GM12878 (cell line): ENCODE measurements around the gene LENG1. TPM values are rescaled to one million over a fixed set of nuclear protein-coding genes. Genes with fewer than 3 reads are reported as not detected.

ENCODE experiments used
- ATAC-seq: fragments of 200-7000 bp; cut with Tn5 transposase; 3 replicates; pipeline ENCODE4 v1.9.1; 2020; ENCODE audit warnings: mild to moderate bottlenecking, moderate library complexity
- BruUV-seq: library from RNA; stranded (reverse); fragments of 400-500 nt; replicated peaks from 2 replicates; lab custom pipeline; 2021; lab: Mats Ljungman, UMichigan
- CTCF ChIA-PET: fragments of 300-600 bp; sonication (Branson Sonifier 250); formaldehyde crosslinking; extraction: SDS; loops from one replicate; lab custom pipeline; 2021; ENCODE audit warnings: inconsistent platforms; lab: Yijun Ruan, JAX
- POLR2A ChIA-PET: fragments of 350-600 bp; formaldehyde crosslinking; extraction: SDS; loops from one replicate; lab custom pipeline; 2021; ENCODE audit warnings: inconsistent platforms; lab: Charles Lee
- RAD21 ChIA-PET: fragments of 300-600 bp; sonication (Branson Sonifier 250); formaldehyde crosslinking; loops from one replicate; lab custom pipeline; 2023; ENCODE audit warnings: antibody characterized with exemption; ENCODE audit not compliant: unreplicated experiment; lab: Charles Lee
- SMC1A ChIA-PET: fragments of 300-600 bp; sonication (Branson Sonifier 250); formaldehyde crosslinking; loops from one replicate; lab custom pipeline; 2023; ENCODE audit not compliant: unreplicated experiment, uncharacterized antibody; lab: Charles Lee
- DNase-seq: peaks from one replicate; pipeline ENCODE4 v3.0.0-alpha.2; 2011; ENCODE audit warnings: low read depth, low spot score
- FAIRE-seq: peaks from 3 replicates; lab custom pipeline; 2011; peaks lifted over from hg19 to GRCh38; lab: Jason Lieb, UNC
- H2AFZ ChIP-seq: 2 replicates; pipeline ENCODE4 v1.6.0; 2011; ENCODE audit warnings: low read depth, low read length, control low read depth; ENCODE audit not compliant: control insufficient read depth
- H3K27ac ChIP-seq: 2 replicates; pipeline ENCODE4 v1.5.1; 2011; ENCODE audit warnings: control low read depth; ENCODE audit not compliant: control insufficient read depth, insufficient read depth
- H3K27me3 ChIP-seq, 2 experiments: replicated peaks in 1 of 2; 2 replicates each; pipeline versions ENCODE4 v1.6.0 to v1.6.1; 2011; ENCODE audit warnings: low read length in 1 of 2; ENCODE audit not compliant: control insufficient read depth in 2 of 2, insufficient read depth in 2 of 2
- H3K36me3 ChIP-seq, 2 experiments: 2 replicates each; pipeline ENCODE4 v1.5.1; 2011; ENCODE audit warnings: low read length in 1 of 2; ENCODE audit not compliant: control insufficient read depth in 2 of 2, insufficient read depth in 2 of 2
- H3K4me1 ChIP-seq: 2 replicates; pipeline ENCODE4 v1.6.1; 2011; ENCODE audit warnings: mild to moderate bottlenecking, low read length, moderate library complexity, mixed read lengths; ENCODE audit not compliant: control insufficient read depth, insufficient read depth
- H3K4me2 ChIP-seq: 2 replicates; pipeline ENCODE4 v1.6.0; 2011; ENCODE audit warnings: control low read depth; ENCODE audit not compliant: control insufficient read depth, insufficient read depth
- H3K4me3 ChIP-seq: fragments of 200-600 bp; sonication (generic); 2 replicates; pipeline ENCODE4 v1.5.1; 2016
- H3K79me2 ChIP-seq: 2 replicates; pipeline ENCODE4 v1.6.0; 2011; ENCODE audit warnings: low read length; ENCODE audit not compliant: control insufficient read depth, insufficient read depth
- H3K9ac ChIP-seq: 2 replicates; pipeline ENCODE4 v1.8.0; 2011; ENCODE audit warnings: low read length, control low read depth, mixed read lengths; ENCODE audit not compliant: control insufficient read depth, insufficient read depth
- H3K9me3 ChIP-seq: replicated peaks from 3 replicates; pipeline ENCODE4 v1.5.1; 2011; ENCODE audit warnings: mild to moderate bottlenecking, low read length; ENCODE audit not compliant: control insufficient read depth, insufficient read depth
- H4K20me1 ChIP-seq: 2 replicates; pipeline ENCODE4 v1.6.0; 2011; ENCODE audit not compliant: control insufficient read depth, insufficient read depth
- BACH1 ChIP-seq: fragments of 450-650 bp; IDR thresholded peaks from 2 replicates; pipeline ENCODE4 v1.6.1; 2017; ENCODE audit warnings: mild to moderate bottlenecking, borderline replicate concordance
- BHLHE40 ChIP-seq, 2 experiments: fragments of 450-650 bp in 1 of 2; IDR thresholded peaks; 2 replicates each; pipeline ENCODE4 v1.6.1; 2011 to 2017; ENCODE audit warnings: low read depth in 2 of 2, borderline replicate concordance in 1 of 2, improper control_type of control experiment in 1 of 2, low read length in 1 of 2, mild to moderate bottlenecking in 1 of 2
- CBX3 ChIP-seq: fragments of 200-600 bp; sonication (generic); IDR thresholded peaks from 2 replicates; pipeline ENCODE4 v1.6.1; 2016; ENCODE audit warnings: low read depth, borderline replicate concordance
- CREB1 ChIP-seq: IDR thresholded peaks from 2 replicates; pipeline ENCODE4 v1.6.1; 2012; ENCODE audit warnings: low read depth, mild to moderate bottlenecking, inconsistent platforms
- FOS ChIP-seq: IDR thresholded peaks from 3 replicates; pipeline ENCODE4 v1.6.1; 2011; ENCODE audit warnings: borderline replicate concordance; ENCODE audit not compliant: insufficient read length; ENCODE audit errors: extremely low read depth
- IRF4 ChIP-seq: IDR thresholded peaks from 2 replicates; pipeline ENCODE4 v1.6.1; 2011; ENCODE audit warnings: low read depth, low read length
- JUND ChIP-seq: IDR thresholded peaks from 2 replicates; pipeline ENCODE4 v1.6.1; 2012; ENCODE audit warnings: low read depth, mild to moderate bottlenecking, low read length, improper control_type of control experiment, moderate library complexity
- KAT2A ChIP-seq: conservative IDR thresholded peaks from 2 replicates; pipeline ENCODE4 v1.6.1; 2011; ENCODE audit warnings: low read depth, low read length; ENCODE audit not compliant: control insufficient read depth
- MXI1 ChIP-seq: fragments of 150-350 bp; IDR thresholded peaks from 2 replicates; pipeline ENCODE4 v1.6.1; 2011; ENCODE audit warnings: low read depth, mild to moderate bottlenecking, inconsistent platforms, low read length, improper control_type of control experiment
- MYC ChIP-seq: IDR thresholded peaks from 2 replicates; pipeline ENCODE4 v1.6.1; 2011; ENCODE audit warnings: mild to moderate bottlenecking, low read length, moderate library complexity, inconsistent platforms; ENCODE audit not compliant: insufficient read depth, insufficient replicate concordance, insufficient read length, severe bottlenecking
- POLR2AphosphoS2 ChIP-seq: IDR thresholded peaks from 2 replicates; pipeline ENCODE4 v1.6.1; 2011; ENCODE audit warnings: low read depth, mild to moderate bottlenecking, low read length, improper control_type of control experiment, moderate library complexity
- POU2F2 ChIP-seq: IDR thresholded peaks from 3 replicates; pipeline ENCODE4 v1.6.1; 2011; ENCODE audit warnings: low read depth, mild to moderate bottlenecking, low read length, borderline replicate concordance
- RELA ChIP-seq: fragments of 450-650 bp; IDR thresholded peaks from 2 replicates; pipeline ENCODE4 v1.8.0; 2014; ENCODE audit warnings: borderline replicate concordance; ENCODE audit not compliant: partially characterized antibody
- SIN3A ChIP-seq: IDR thresholded peaks from 2 replicates; pipeline ENCODE4 v1.6.1; 2012; ENCODE audit warnings: low read depth, low read length, improper control_type of control experiment
- SIX5 ChIP-seq: IDR thresholded peaks from 2 replicates; pipeline ENCODE4 v1.6.1; 2011; ENCODE audit warnings: mild to moderate bottlenecking, low read depth, low read length, moderate library complexity; ENCODE audit not compliant: severe bottlenecking
- SREBF1 ChIP-seq: IDR thresholded peaks from 2 replicates; pipeline ENCODE4 v1.6.1; 2012; ENCODE audit warnings: mild to moderate bottlenecking, low read length
- WRNIP1 ChIP-seq: IDR thresholded peaks from 2 replicates; pipeline ENCODE4 v1.6.1; 2011; ENCODE audit warnings: low read depth, low read length, improper control_type of control experiment, borderline replicate concordance
- ZNF207 ChIP-seq: fragments of 450-650 bp; IDR thresholded peaks from 2 replicates; pipeline ENCODE4 v1.6.1; 2014; ENCODE audit warnings: antibody characterized with exemption, mild to moderate bottlenecking, borderline replicate concordance
- ZNF384 ChIP-seq: IDR thresholded peaks from 2 replicates; pipeline ENCODE4 v1.6.1; 2012; ENCODE audit warnings: low read depth, mild to moderate bottlenecking, low read length, improper control_type of control experiment, borderline replicate concordance
- WGBS: methylation state at CpG from one replicate; pipeline ENCODE4 v1.1.6; 2016; ENCODE audit warnings: low lambda C conversion rate; ENCODE audit not compliant: insufficient replicate concordance, insufficient coverage; ENCODE audit errors: missing lambda C conversion rate; 5-methylcytosine and 5-hydroxymethylcytosine counted together
- in situ Hi-C: fragments of 300-500 bp; cut with MboI; formaldehyde crosslinking; loops from 9 replicates; pipeline ENCODE4 v1.14.3; 2018; ENCODE audit warnings: mixed read lengths
- intact Hi-C: fragments of 100-400 bp; cut with micrococcal nuclease; formaldehyde crosslinking; loops from one replicate; pipeline ENCODE4 v1.14.2; 2022; ENCODE audit not compliant: unreplicated experiment
- polyA plus RNA-seq, 11 experiments: library from polyadenylated mRNA; depleted of rRNA in 4 of 11; unstranded in 6 of 11; stranded (reverse) in 5 of 11; fragments of >200 nt; fragmentation: Nextera tagmentation in 4 of 11; fragmentation: Illumina TruSeq in 1 of 11; extraction: Ambion mirVana in 4 of 11; extraction: Trizol in 1 of 11; gene quantifications; 1 replicate in 1 of 11; 2 replicates in 10 of 11; pipeline versions ENCODE4 v1.2.1 to v1.2.3, GENCODE V29; 2011 to 2016; ENCODE audit warnings: inconsistent platforms in 2 of 11, missing spikeins in 2 of 11, low read depth in 1 of 11
- total RNA-seq, 4 experiments: library from RNA; depleted of rRNA in 3 of 4; stranded (reverse); fragments of >200 nt in 3 of 4; fragmentation: Illumina TruSeq in 1 of 4; extraction: Trizol in 1 of 4; gene quantifications; 2 replicates each; pipeline versions ENCODE4 v1.2.1 to v1.2.3, GENCODE V29; 2013 to 2021
- TF ChIP-seq, protein P1 (sequence below): fragments of 450-650 bp; IDR thresholded peaks from 2 replicates; pipeline ENCODE4 v1.6.1; 2018; ENCODE audit warnings: mild to moderate bottlenecking, low read depth, moderate library complexity; ENCODE audit not compliant: partially characterized antibody

The LENG1 gene
- total and polyA plus RNA-seq, 10 of the 15 experiments (the other 5 are each of a cell fraction or from before 2014, with no cell fraction given), result 0.21 to 10.8 (median 5.8) TPM

DNA sequence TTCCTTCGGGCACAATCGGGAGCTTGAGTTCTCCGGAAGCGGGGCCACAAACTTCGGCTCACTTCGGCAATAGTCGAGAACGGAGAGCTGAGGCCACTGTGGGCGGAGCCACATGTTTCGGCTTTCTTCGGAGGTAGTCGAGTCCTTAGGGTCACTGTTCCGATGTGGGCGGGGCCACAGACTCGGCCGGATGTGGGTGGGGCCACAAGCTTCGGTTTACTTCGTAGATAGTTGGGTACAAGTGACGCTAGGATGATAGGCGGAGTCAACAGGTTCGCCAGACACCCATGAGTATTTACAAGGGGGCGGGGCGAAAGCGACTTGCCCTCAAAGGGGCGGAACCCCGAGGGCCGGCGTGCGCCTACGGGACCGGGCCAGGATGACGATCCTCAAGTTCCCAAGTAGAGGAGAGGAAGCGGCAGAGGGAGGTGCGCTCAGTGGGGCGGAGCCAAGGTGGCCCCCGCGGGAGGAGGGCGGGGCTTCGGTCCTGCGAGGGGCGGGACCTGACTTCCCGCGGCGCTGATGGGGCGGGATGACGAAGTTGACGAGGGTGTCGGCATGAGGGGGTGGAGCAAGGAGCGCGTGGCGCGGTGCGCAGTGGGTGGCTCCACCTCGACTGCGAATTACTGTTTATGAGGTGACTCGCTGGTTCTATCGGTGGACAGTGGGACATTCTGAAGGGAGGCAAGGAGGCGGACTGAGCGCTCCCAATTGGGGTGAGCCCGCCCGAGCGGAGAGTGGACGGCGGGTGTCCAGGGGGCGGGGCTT lies 30.4 kb upstream of the LENG1 start:
- Histone ChIP-seq H3K9me3 (no peaks in the 10 kb centered on the region), H3K4me3 (peak overlapping the region; percentile 62), H3K9ac (peak overlapping the region; percentile 90), H3K4me2 (peak overlapping the region; percentile 71), H3K79me2 (peaks cover 19% of the 10 kb centered on the region), H3K4me1 (peaks cover 14% of the 10 kb centered on the region), H3K36me3 (peaks cover 2 to 4% of the 10 kb centered on the region in 2 experiments; a peak in 3 of 4 replicates), H2AFZ (peak overlapping the region; percentile 97), H3K27me3 (no peaks in the 10 kb centered on the region), H4K20me1 (no peaks in the 10 kb centered on the region), H3K27ac (peak overlapping the region; percentile 99)
- RAD21 ChIA-PET, result interaction anchor here (0.6 to 2.7 kb wide), 16 partner anchors 9 to 1464 kb away, joined by 3 to 23 read pairs (median 4); partner anchors contain the start of genes CNOT3 and LENG1
- FAIRE-seq (peak; percentile 100), ATAC-seq (peak; percentile 73), DNase-seq (peak; percentile 97)
- POLR2A ChIA-PET, result interaction anchor here (0.6 to 6.1 kb wide), 14 partner anchors 12 to 1655 kb away, joined by 3 to 100 read pairs (median 5); partner anchors contain the start of genes CNOT3, LAIR1, LENG1 and LENG8
- WGBS, result under 1% methylated on average over 61 of the region's 65 CpGs
- no TSS peak for BruUV-seq
- in situ Hi-C loops (no loop called here), intact Hi-C loops (loop anchor here (1.0 kb wide), 1 partner anchor 31 kb away; the partner anchor contains the start of gene LENG1)
- SMC1A ChIA-PET, result interaction anchor here (0.7 to 4.8 kb wide), 13 partner anchors 9 to 135 kb away, joined by 3 to 26 read pairs (median 4); partner anchors contain the start of genes LENG1 and RPS9
- CTCF ChIA-PET, result interaction anchor here (0.6 to 3.9 kb wide), 16 partner anchors 10 to 1557 kb away, joined by 3 to 21 read pairs (median 6); partner anchors contain the start of genes CNOT3, LENG9, RPS9 and TMC4
- no peak for TF ChIP-seq ZNF384
- TF ChIP-seq POLR2AphosphoS2, result peak; percentile 87
- no peak for TF ChIP-seq KAT2A
- TF ChIP-seq SIN3A, result 0 out of 2 replicates have a peak, but pooled peaks have one; percentile 62
- peak; percentile 83 for TF ChIP-seq MXI1
- TF ChIP-seq, protein P1, sequence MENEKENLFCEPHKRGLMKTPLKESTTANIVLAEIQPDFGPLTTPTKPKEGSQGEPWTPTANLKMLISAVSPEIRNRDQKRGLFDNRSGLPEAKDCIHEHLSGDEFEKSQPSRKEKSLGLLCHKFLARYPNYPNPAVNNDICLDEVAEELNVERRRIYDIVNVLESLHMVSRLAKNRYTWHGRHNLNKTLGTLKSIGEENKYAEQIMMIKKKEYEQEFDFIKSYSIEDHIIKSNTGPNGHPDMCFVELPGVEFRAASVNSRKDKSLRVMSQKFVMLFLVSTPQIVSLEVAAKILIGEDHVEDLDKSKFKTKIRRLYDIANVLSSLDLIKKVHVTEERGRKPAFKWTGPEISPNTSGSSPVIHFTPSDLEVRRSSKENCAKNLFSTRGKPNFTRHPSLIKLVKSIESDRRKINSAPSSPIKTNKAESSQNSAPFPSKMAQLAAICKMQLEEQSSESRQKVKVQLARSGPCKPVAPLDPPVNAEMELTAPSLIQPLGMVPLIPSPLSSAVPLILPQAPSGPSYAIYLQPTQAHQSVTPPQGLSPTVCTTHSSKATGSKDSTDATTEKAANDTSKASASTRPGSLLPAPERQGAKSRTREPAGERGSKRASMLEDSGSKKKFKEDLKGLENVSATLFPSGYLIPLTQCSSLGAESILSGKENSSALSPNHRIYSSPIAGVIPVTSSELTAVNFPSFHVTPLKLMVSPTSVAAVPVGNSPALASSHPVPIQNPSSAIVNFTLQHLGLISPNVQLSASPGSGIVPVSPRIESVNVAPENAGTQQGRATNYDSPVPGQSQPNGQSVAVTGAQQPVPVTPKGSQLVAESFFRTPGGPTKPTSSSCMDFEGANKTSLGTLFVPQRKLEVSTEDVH, result peak; percentile 70
- no peak for TF ChIP-seq JUND
- TF ChIP-seq POU2F2, result peak; percentile 39; the same call in 1 of the 3 replicates
- TF ChIP-seq IRF4, result peak; percentile 7; the same call in 1 of the 2 replicates
- TF ChIP-seq CBX3, result no peak
- peak; percentile 66 for TF ChIP-seq CREB1
- TF ChIP-seq ZNF207, result peak; percentile 84; the same call in 1 of the 2 replicates
- no peak for TF ChIP-seq WRNIP1
- TF ChIP-seq SIX5, result no peak
- TF ChIP-seq BACH1, result peak; percentile 54; the same call in 1 of the 2 replicates
- no peak for TF ChIP-seq FOS
- TF ChIP-seq RELA, result peak; percentile 80
- peak; percentile 63 for TF ChIP-seq MYC
- 0 out of 2 replicates have a peak, but pooled peaks have one; percentile 38 for TF ChIP-seq SREBF1
- 0 out of 4 replicates have a peak, but pooled peaks of 1 of the 2 experiments have one; percentile 39 for TF ChIP-seq BHLHE40 (IDR thresholded peaks at IDR 0.05; ENCODE audit: borderline replicate concordance in 1 of 2, low read depth in 2 of 2, low read length in 1 of 2)
